ENCODE results near the gene ETNK2. TPM values are rescaled to one million over a fixed set of nuclear protein-coding genes. Genes with fewer than 3 reads are reported as not detected.
"Not testable (repeated sequence)": the region's sequence is repeated elsewhere in the genome, so short reads cannot be mapped to it uniquely, and the experiment has no call there.

The ETNK2 gene
- total RNA-seq, 1 donor from 2014 or later = 6.8 TPM

- H3K4me3 ChIP-seq (ENCODE audit: low read length in 3 of 3) = no peak overlapping the region
- no peak overlapping the region for H3K9ac ChIP-seq (ENCODE audit: low read depth in 1 of 3, low read length in 3 of 3)
- no peak overlapping the region for H3K27ac ChIP-seq (ENCODE audit: low read depth, low read length)
- peaks cover 40 to 50% (median 49%) of the 10 kb centered on the region in 3 donors for H3K4me1 ChIP-seq (ENCODE audit: control insufficient read depth in 3 of 3, insufficient read depth in 3 of 3, low read length in 3 of 3)
- H3K36me3 ChIP-seq (ENCODE audit: control insufficient read depth in 3 of 3, insufficient read depth in 3 of 3, low read length in 3 of 3) = no peaks in the 10 kb centered on the region
- no peaks in the 10 kb centered on the region for H3K9me3 ChIP-seq (ENCODE audit: control insufficient read depth in 3 of 3, low read length in 3 of 3)
- H3K27me3 ChIP-seq (ENCODE audit: control insufficient read depth in 3 of 3, insufficient read depth in 3 of 3, low read length in 3 of 3) = no peaks in the 10 kb centered on the region
These were observed 49.0 kb downstream of the ETNK2 start for GRCh38 chr1:204102739-204103430.

- H3K27me3 ChIP-seq (ENCODE audit: control insufficient read depth in 3 of 3, insufficient read depth in 3 of 3, low read length in 3 of 3) = no peaks in the 10 kb centered on the region
- H3K36me3 ChIP-seq (ENCODE audit: control insufficient read depth in 3 of 3, insufficient read depth in 3 of 3, low read length in 3 of 3) = no peaks in the 10 kb centered on the region
- H3K4me3 ChIP-seq (ENCODE audit: low read length in 3 of 3) = peak overlapping the region in 1 of 3 donors; percentile 7
- H3K9me3 ChIP-seq (ENCODE audit: control insufficient read depth in 3 of 3, low read length in 3 of 3) = no peaks in the 10 kb centered on the region
- peaks cover 35 to 44% (median 42%) of the 10 kb centered on the region in 3 donors for H3K4me1 ChIP-seq (ENCODE audit: control insufficient read depth in 3 of 3, insufficient read depth in 3 of 3, low read length in 3 of 3)
- no peak overlapping the region for H3K27ac ChIP-seq (ENCODE audit: low read depth, low read length)
- H3K9ac ChIP-seq (ENCODE audit: low read depth in 1 of 3, low read length in 3 of 3) = no peak overlapping the region
These were observed 49.7 kb downstream of the ETNK2 start for GRCh38 chr1:204102029-204102611.

DNA sequence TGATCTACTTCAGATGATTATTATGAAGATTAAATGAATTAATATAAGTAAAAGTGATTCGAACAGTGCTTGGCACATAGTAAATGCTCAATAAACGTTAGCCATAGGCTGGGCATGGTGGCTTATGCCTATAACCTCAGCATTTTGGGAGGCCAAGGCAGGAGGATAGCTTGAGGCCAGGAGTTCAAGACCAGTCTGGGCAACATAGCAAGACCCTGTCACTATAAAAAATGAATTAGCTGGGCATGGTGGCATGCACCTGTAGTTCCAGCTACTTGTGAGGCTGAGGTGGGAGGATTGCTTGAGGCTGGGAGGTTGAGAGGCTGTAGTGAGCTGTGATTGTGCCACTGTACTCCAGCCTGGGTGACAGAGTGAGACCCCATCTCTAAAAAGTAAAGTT is 52.1 kb downstream of the ETNK2 start:
- H3K9me3 ChIP-seq (ENCODE audit: control insufficient read depth in 3 of 3, low read length in 3 of 3); H3K4me3 ChIP-seq (ENCODE audit: low read length in 3 of 3); H3K27ac ChIP-seq (ENCODE audit: low read depth, low read length); H3K9ac ChIP-seq (ENCODE audit: low read depth in 1 of 3, low read length in 3 of 3); H3K36me3 ChIP-seq (ENCODE audit: control insufficient read depth in 3 of 3, insufficient read depth in 3 of 3, low read length in 3 of 3); H3K27me3 ChIP-seq (ENCODE audit: control insufficient read depth in 3 of 3, insufficient read depth in 3 of 3, low read length in 3 of 3): not testable (repeated sequence)
- H3K4me1 ChIP-seq (ENCODE audit: control insufficient read depth in 3 of 3, insufficient read depth in 3 of 3, low read length in 3 of 3) = peaks cover 33 to 53% (median 42%) of the 10 kb centered on the region in 3 donors

- peaks cover 26 to 52% (median 39%) of the 10 kb centered on the region in 3 donors for H3K4me1 ChIP-seq (ENCODE audit: control insufficient read depth in 3 of 3, insufficient read depth in 3 of 3, low read length in 3 of 3)
- no peaks in the 10 kb centered on the region for H3K36me3 ChIP-seq (ENCODE audit: control insufficient read depth in 3 of 3, insufficient read depth in 3 of 3, low read length in 3 of 3)
- no peak overlapping the region for H3K27ac ChIP-seq (ENCODE audit: low read depth, low read length)
- no peak overlapping the region for H3K4me3 ChIP-seq (ENCODE audit: low read length in 3 of 3)
- H3K27me3 ChIP-seq (ENCODE audit: control insufficient read depth in 3 of 3, insufficient read depth in 3 of 3, low read length in 3 of 3) = no peaks in the 10 kb centered on the region
- no peak overlapping the region for H3K9ac ChIP-seq (ENCODE audit: low read depth in 1 of 3, low read length in 3 of 3)
- no peaks in the 10 kb centered on the region for H3K9me3 ChIP-seq (ENCODE audit: control insufficient read depth in 3 of 3, low read length in 3 of 3)
These were observed 53.2 kb downstream of the ETNK2 start for GRCh38 chr1:204098683-204099082.

DNA sequence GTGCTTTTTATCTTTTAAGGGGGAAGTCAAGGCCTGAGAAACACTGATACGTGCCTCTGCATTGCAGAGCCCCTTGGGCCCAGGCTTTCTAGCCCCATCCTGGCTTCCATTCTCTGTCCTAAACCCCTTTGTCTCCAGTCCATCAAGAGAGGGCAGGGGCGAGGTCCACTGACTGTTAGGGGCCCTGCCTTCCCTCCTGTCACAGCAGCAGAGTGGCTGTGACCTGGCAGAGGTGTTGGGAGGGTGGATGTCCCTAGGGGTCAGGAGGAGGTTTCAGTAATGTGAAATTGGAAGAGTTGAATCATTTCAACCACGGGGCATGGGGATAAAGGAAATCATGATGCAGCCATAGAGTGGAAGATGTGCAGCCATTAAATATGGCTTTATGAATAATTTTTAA is 54.9 kb downstream of the ETNK2 start:
- H3K4me3 ChIP-seq (ENCODE audit: low read length in 3 of 3) = no peak overlapping the region
- no peaks in the 10 kb centered on the region for H3K36me3 ChIP-seq (ENCODE audit: control insufficient read depth in 3 of 3, insufficient read depth in 3 of 3, low read length in 3 of 3)
- H3K4me1 ChIP-seq (ENCODE audit: control insufficient read depth in 3 of 3, insufficient read depth in 3 of 3, low read length in 3 of 3) = peaks cover 14 to 39% (median 38%) of the 10 kb centered on the region in 3 donors
- no peak overlapping the region for H3K9ac ChIP-seq (ENCODE audit: low read depth in 1 of 3, low read length in 3 of 3)
- no peaks in the 10 kb centered on the region for H3K9me3 ChIP-seq (ENCODE audit: control insufficient read depth in 3 of 3, low read length in 3 of 3)
- H3K27ac ChIP-seq (ENCODE audit: low read depth, low read length) = no peak overlapping the region
- H3K27me3 ChIP-seq (ENCODE audit: control insufficient read depth in 3 of 3, insufficient read depth in 3 of 3, low read length in 3 of 3) = no peaks in the 10 kb centered on the region

GRCh38 chr1:204094856-204095634 is 56.8 kb downstream of the ETNK2 start:
- no peak overlapping the region for H3K27ac ChIP-seq (ENCODE audit: low read depth, low read length)
- H3K9me3 ChIP-seq (ENCODE audit: control insufficient read depth in 3 of 3, low read length in 3 of 3) = no peaks in the 10 kb centered on the region
- H3K4me3 ChIP-seq (ENCODE audit: low read length in 3 of 3) = no peak overlapping the region
- H3K36me3 ChIP-seq (ENCODE audit: control insufficient read depth in 3 of 3, insufficient read depth in 3 of 3, low read length in 3 of 3) = no peaks in the 10 kb centered on the region
- H3K4me1 ChIP-seq (ENCODE audit: control insufficient read depth in 3 of 3, insufficient read depth in 3 of 3, low read length in 3 of 3) = peaks cover 21 to 42% (median 39%) of the 10 kb centered on the region in 3 donors
- no peak overlapping the region for H3K9ac ChIP-seq (ENCODE audit: low read depth in 1 of 3, low read length in 3 of 3)
- H3K27me3 ChIP-seq (ENCODE audit: control insufficient read depth in 3 of 3, insufficient read depth in 3 of 3, low read length in 3 of 3) = no peaks in the 10 kb centered on the region

GRCh38 chr1:204094313-204094729 is 57.5 kb downstream of the ETNK2 start:
- Histone ChIP-seq H3K27ac (ENCODE audit: low read depth, low read length) (no peak overlapping the region), H3K27me3 (ENCODE audit: control insufficient read depth in 3 of 3, insufficient read depth in 3 of 3, low read length in 3 of 3) (no peaks in the 10 kb centered on the region), H3K9ac (ENCODE audit: low read depth in 1 of 3, low read length in 3 of 3) (no peak overlapping the region), H3K4me1 (ENCODE audit: control insufficient read depth in 3 of 3, insufficient read depth in 3 of 3, low read length in 3 of 3) (peaks cover 29 to 45% (median 43%) of the 10 kb centered on the region in 3 donors), H3K36me3 (ENCODE audit: control insufficient read depth in 3 of 3, insufficient read depth in 3 of 3, low read length in 3 of 3) (no peaks in the 10 kb centered on the region), H3K4me3 (ENCODE audit: low read length in 3 of 3) (no peak overlapping the region), H3K9me3 (ENCODE audit: control insufficient read depth in 3 of 3, low read length in 3 of 3) (no peaks in the 10 kb centered on the region)

DNA sequence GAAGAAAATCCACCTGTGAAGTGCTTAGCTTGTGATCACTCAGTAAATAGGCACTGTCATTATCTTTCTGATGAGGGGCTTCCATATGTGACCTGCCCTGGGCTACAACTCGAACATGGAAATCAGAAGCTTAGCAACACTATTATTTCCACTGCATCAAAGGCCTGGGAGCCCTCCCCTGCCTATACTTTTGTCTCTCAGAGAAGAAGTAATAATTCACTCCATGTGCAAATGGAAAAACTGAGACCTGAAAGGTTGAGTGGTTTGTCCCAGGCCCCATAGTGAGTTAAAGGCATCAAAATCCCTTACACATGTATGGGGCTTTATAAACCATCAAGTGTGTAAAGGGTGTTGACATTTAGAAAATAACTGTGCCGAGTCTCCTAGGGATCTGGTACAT is 58.1 kb downstream of the ETNK2 start:
- Histone ChIP-seq H3K4me3 (ENCODE audit: low read length in 3 of 3) (peak overlapping the region in 1 of 3 donors; percentile 14), H3K27ac (ENCODE audit: low read depth, low read length) (no peak overlapping the region), H3K9ac (ENCODE audit: low read depth in 1 of 3, low read length in 3 of 3) (no peak overlapping the region), H3K36me3 (ENCODE audit: control insufficient read depth in 3 of 3, insufficient read depth in 3 of 3, low read length in 3 of 3) (no peaks in the 10 kb centered on the region), H3K9me3 (ENCODE audit: control insufficient read depth in 3 of 3, low read length in 3 of 3) (no peaks in the 10 kb centered on the region), H3K4me1 (ENCODE audit: control insufficient read depth in 3 of 3, insufficient read depth in 3 of 3, low read length in 3 of 3) (peaks cover 34 to 50% (median 47%) of the 10 kb centered on the region in 3 donors), H3K27me3 (ENCODE audit: control insufficient read depth in 3 of 3, insufficient read depth in 3 of 3, low read length in 3 of 3) (no peaks in the 10 kb centered on the region)

- Histone ChIP-seq H3K9me3 (ENCODE audit: control insufficient read depth in 3 of 3, low read length in 3 of 3) (no peaks in the 10 kb centered on the region), H3K27ac (ENCODE audit: low read depth, low read length) (no peak overlapping the region), H3K27me3 (ENCODE audit: control insufficient read depth in 3 of 3, insufficient read depth in 3 of 3, low read length in 3 of 3) (no peaks in the 10 kb centered on the region), H3K4me3 (ENCODE audit: low read length in 3 of 3) (no peak overlapping the region), H3K4me1 (ENCODE audit: control insufficient read depth in 3 of 3, insufficient read depth in 3 of 3, low read length in 3 of 3) (peaks cover 38 to 55% (median 48%) of the 10 kb centered on the region in 3 donors), H3K36me3 (ENCODE audit: control insufficient read depth in 3 of 3, insufficient read depth in 3 of 3, low read length in 3 of 3) (no peaks in the 10 kb centered on the region), H3K9ac (ENCODE audit: low read depth in 1 of 3, low read length in 3 of 3) (no peak overlapping the region)
These were observed 58.5 kb downstream of the ETNK2 start for GRCh38 chr1:204093421-204093717.

Data from skeletal muscle tissue (tissue), 4 donors.